Ishikawa (cell line): ENCODE results near the gene NUP214.

Experiments
- CREB1 ChIP-seq: IDR thresholded peaks from 2 replicates; pipeline ENCODE4 v1.6.1; 2012; ENCODE audit warnings: low read depth
- EGR1 ChIP-seq: IDR thresholded peaks from 2 replicates; pipeline ENCODE4 v1.6.1; 2012
- EP300 ChIP-seq: IDR thresholded peaks from 2 replicates; pipeline ENCODE4 v1.6.1; 2012; ENCODE audit warnings: borderline replicate concordance
- MAX ChIP-seq: IDR thresholded peaks from 2 replicates; pipeline ENCODE4 v1.6.1; 2012
- RAD21 ChIP-seq: IDR thresholded peaks from 2 replicates; pipeline ENCODE4 v1.6.1; 2012; ENCODE audit warnings: low read depth
- REST ChIP-seq: IDR thresholded peaks from 2 replicates; pipeline ENCODE4 v1.6.1; 2012; ENCODE audit warnings: low read depth, mild to moderate bottlenecking
- TAF1 ChIP-seq: IDR thresholded peaks from 2 replicates; pipeline ENCODE4 v1.6.1; 2012; ENCODE audit warnings: low read depth, mild to moderate bottlenecking
- TCF12 ChIP-seq: IDR thresholded peaks from 2 replicates; pipeline ENCODE4 v1.6.1; 2012; ENCODE audit warnings: low read depth
- TEAD4 ChIP-seq: IDR thresholded peaks from 2 replicates; pipeline ENCODE4 v1.6.1; 2012
- USF1 ChIP-seq: IDR thresholded peaks from 2 replicates; pipeline ENCODE4 v1.6.1; 2012
- YY1 ChIP-seq: IDR thresholded peaks from 2 replicates; pipeline ENCODE4 v1.6.1; 2012; ENCODE audit warnings: low read depth
- ZBTB7A ChIP-seq: IDR thresholded peaks from 2 replicates; pipeline ENCODE4 v1.6.1; 2012; ENCODE audit warnings: low read depth

- TF ChIP-seq EP300 (no peak), ZBTB7A (no peak), REST (no peak), EGR1 (no peak), MAX (no peak), YY1 (no peak), RAD21 (no peak), TAF1 (no peak), CREB1 (no peak), TCF12 (no peak), TEAD4 (no peak), USF1 (no peak)
These were observed 48.6 kb downstream of the NUP214 start for GRCh38 chr9:131173995-131174394.
